Measurements from ENCODE around the gene KIRREL3. TPM values are rescaled to one million over a fixed set of nuclear protein-coding genes. Genes with fewer than 3 reads are reported as not detected.

KIRREL3 gene
- total RNA-seq, 1 donor from 2014 or later, result 2.1 TPM

DNA sequence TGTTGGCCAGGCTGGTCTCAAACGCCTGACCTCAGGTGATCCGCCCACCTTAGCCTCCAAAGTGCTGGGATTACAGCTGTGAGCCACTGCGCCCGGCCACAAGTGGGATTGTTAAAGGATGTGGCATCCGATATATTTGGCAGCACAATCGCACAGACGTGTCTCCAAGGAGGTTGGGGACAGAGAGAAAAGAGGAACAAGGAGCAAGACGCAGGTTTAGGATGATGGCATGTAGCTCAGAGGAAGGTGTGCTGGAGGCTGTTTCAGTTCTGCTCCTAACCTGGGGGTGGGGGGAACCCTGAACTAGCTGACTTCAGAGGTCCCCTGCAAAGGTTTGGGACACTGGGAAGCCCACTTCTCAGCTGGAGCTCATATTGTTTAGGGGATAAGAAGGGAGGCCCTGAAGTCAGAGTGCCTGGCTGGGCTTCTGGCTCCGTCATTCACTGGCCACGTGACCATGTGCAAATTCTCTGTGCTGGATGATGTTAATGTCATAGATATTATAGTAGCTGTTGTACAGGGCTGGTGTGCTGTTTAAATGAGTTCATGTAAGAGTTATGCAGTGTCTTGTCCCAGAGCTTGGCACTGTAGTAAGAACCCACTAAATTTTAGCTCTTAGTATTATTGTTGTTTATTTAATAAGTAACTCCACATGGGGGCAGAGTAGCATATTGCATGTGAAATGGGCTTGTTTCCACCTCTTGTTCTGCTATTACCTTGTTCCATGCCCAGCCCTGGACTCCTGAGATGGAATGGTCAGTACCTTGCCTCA, 515.4 kb downstream of the KIRREL3 start:
- peak; percentile 76 for DNase-seq

DNA sequence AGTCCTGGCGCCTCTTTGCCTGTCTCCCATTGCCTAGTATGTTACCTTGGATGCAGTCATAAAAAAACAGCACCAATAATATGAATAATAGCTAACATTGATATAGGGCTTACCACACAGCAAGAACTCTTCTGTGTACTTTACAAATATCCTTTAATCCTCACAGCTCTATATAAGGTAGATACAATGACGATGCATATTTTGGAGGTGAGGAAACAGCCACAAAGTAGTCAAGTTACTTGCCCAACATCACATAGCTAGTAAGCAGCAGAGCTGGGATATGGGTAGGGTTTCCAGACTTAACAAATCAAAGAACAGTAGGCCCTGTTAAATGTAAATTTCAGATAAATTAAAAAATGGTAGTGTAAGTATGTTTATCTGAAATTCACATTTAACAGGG, 516.3 kb downstream of the KIRREL3 start:
- no peak for DNase-seq

DNA sequence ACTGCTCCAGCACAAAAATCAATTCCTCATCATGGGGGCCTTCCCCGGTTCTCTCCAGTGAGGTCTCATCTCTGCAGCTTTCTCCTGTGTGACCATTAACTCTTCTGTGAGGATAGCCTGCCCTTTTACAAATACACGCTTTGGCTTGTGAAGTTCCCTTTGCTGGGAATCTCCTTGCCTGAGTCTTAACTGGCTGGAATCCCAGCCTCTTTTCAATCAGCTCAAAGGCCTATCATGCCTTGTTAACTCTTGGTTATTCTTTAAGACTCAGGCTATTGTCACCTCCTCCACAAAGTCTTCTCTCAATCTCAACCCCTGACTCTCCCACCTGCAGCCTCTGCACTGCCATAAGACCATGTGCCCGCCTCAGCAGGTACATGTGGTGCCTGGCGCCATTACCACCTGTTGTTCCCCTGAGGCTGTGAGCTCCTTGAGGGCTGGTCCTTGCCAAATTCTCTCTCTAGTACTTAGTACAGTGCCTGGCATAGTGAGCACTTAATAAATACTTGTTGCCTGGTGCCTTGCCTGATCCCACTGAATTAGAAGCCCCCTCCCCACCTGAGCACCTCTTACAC, 516.9 kb downstream of the KIRREL3 start:
- no peak for DNase-seq

DNA sequence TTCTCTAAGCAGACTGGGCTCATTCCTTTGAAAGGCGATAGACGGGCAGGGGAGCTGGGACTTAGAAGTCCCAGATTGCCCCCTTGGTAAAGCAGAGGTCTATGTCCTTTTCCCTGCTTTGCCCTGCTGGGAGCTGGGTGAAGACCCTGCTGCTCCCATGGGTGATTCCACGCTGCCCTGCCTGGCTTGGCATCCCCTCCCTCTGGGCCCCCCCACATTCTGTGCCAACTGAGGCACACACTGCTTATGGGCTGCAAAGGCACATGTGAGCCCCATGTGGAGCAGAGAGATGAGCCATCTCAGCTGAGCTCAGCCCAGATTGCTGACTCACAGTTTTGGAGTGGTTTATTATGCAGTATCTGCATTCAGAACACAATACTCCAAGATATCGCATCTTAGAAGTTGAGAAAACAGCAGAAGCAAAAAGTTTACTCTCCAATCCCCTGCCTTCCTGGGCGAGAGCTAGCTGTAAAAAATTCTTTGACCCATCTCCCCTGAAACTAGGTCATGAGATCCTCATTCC, 517.9 kb downstream of the KIRREL3 start:
- DNase-seq, result no peak

DNA sequence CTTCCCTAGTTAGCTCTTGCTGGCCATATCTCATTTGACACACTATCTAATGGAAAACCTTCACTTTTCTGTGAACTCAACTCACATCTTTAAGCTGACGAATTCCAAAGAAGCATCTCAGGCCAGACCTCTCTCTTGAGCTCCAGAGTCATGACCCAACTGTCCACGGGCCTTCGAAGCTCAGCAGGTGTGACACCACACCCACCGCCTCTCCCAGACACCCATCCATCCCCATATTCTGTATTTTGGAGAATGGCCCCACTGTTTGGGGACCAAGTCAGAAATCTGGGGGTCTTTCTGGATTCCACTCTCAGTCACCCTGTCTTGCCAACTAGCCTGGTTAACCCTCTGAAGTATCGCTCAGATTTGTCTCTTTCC, 519.3 kb downstream of the KIRREL3 start:
- DNase-seq, result no peak

DNA sequence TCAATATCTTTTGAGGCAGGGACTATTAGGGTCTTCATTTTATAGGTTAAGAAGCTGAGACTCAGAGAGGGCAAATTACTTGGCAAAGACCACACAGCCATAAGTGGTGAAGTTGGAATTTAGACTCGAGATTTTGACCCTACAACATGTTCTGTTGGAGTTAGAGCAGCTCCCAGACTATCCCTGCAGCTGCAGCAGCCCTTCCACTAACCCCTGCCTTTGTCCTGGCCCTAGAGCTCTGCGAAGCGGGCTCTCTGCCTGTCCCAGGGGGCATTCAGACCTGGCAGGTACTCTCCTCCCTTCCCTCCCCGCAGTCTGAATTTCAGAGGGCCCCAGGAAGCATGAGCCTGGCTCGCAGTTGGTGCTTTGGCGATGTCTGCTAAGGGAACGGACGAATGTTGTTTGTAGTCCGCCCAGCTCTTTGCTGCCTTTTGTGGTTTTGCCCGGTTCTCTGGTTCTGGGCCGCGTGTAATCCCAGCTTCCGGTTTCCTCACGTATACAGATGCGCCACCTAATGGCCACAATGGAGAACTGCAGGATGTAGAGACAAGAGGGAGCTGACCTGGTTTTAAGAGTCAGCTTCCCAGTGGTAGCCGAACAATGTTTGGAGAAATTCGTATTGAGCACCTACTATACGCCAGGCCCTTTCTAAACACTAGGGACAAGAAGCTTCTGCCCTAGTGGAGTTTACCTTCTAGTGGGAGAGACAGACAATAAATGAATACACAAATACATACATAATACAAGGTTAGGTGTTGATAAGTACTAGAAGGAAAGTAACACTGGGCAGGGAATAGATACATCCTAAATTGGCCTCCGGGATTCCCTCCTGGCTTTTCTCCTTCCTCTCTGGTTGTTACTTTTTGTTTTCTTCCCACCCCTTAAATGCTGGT, 519.9 kb downstream of the KIRREL3 start:
- DNase-seq, result peak; percentile 88

DNA sequence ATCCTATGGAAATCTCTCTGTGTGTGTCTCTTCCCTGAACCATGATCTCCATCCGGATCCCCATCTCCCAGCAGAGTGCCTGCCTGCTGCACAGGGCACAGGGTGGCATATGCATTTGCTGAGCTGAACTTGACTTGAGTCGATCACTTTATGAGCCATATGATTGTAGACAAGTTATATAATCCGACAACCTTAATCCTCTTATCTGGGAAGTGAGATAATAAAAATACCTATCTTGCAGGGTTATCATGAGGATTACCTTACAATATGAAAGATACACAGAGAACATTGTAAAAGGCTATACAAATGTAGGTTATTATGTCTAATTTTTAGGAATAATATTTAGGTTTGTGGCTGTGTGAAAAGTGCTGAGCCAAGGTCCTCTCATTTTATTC, 520.6 kb downstream of the KIRREL3 start:
- no peak for DNase-seq

DNA sequence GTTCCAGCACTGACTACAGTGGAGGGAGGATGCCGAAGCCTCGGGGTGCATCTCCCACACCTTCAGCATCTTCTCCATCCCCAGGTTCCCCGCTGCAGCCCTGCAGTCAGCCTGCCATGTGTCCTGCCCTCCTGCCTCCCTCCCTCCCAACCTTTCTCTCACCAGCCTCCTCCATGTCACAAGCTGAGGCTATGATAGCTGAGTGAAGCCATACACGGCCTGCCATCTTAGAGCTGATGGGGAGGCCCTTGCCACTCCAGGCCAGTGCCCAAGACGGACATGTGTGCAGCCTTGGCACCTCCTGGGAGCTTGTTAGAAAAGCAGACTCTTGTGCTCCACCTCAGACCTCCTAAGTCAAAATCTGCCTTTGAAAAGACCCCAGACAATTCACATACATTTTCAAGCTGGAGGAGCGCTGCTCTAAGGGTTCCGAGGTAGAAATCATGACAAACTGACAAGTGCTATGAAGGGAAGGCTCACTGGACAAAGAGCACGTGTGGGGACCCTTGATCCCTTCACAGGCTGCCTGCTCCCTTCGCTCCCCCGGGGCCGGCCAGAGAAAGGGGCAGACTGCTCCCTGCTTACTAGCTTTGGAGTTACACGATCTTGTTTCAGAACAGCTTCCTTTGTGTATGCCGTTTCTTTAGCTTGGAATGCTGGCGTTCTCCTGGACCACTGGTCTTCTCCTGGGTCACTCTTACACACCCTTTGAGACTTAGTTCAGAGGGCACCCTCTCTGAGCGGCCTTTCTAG, 521.2 kb downstream of the KIRREL3 start:
- no peak for DNase-seq

DNA sequence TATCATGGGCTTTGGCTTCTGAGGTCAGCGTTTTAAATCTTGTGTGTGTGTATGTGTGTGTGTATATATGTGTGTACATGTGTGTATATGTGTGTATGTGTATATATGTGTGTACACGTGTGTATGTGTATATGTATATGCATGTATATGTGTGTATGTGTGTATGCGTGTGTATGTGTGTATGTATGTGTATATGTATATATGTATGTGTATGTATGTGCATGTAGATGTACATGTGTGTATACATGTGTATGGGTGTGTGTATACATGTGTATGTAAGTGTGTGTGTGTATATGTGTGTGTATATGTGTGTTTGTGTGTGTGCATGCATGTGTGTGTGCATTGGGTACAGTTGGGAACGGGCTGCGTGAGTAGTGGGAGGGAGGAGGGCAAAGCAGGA, 522.1 kb downstream of the KIRREL3 start:
- DNase-seq, result no peak

DNA sequence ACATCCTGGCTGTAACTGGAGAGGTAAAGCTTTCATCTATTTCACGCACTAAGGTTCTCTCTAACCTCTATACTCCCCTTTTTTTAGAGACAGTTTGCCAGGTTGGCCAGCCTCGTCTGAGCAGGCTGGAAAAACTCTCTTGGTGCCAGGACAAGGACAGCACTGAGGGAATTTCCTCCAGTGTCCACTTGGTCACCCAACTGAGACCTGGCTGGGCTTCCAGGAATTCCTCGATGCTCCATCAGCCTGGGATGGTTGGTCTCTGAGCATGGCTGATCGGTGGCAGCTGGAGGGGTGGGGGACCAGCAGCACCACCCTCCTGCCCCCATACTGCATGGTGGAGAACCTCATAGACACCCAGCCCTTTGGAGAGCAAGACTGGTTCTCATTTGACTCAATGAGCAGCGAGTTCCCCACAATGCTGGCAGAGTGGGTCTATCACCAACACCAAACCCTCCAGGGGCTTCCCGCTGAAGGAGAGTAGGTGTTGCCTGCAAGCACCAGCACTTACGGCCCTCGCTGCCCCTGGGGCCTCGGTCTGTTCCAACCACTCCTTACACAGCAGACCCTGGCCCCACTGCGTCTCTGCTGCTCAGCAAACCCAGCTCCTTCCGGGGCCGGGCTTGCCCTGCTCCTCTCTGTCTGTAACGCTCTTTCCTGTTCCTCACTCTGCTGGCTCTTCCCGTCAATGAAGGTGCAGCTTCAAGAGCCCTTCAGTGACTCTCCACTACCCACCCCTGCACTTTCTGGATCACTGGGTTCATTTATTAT, 522.9 kb downstream of the KIRREL3 start:
- no peak for DNase-seq

DNA sequence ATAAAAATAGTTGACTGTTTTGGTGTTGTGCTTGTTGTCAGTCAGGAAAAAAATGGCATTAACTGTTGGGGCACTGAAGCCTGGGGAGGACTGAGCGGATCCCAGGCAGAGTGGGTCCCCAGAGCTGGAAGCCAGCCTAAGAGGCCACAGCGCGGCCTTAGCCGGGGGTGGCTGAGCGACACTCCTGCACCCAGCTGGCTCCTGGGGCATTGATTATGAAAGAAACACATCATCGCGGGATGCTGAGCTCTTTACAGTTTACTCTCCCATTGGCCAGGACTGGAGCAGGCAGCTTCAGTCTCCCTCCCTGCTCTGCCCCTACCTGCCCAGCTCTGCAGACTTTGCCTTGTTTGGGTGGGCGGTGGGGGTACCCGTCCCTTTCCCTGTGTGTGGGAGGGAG, 523.6 kb downstream of the KIRREL3 start:
- no peak for DNase-seq

DNA sequence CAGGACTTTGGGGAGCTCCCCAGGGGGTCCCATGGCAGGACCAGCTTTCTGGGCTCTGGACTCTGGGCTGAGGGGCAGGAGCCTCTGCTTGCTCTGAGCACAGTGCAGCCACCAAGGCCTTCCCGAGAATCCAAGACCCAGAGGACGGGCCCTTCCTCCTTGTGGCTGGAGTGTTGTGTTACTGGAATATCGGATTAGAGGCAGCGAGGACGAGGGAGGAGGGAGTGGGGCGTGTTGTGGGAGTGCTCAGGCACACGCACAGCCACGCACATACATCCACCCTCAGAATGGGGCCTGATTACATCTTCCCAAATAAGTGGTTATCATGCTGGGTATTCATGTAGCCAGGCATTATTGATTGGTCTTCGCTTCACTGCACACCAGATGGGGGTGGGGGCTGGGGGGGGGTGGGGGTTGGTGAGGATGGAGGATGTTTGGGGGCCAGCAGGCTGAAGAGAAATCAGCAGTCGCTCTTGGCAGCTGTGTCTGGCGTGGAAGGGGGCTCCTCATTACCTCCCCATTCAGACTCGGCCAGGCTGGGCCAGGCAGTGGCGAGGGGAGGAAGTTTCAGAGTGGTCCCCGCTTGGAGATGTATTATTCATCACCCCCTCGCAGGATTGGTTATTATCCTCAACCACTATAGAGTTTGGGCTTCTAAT, 524.2 kb downstream of the KIRREL3 start:
- no peak for DNase-seq

DNA sequence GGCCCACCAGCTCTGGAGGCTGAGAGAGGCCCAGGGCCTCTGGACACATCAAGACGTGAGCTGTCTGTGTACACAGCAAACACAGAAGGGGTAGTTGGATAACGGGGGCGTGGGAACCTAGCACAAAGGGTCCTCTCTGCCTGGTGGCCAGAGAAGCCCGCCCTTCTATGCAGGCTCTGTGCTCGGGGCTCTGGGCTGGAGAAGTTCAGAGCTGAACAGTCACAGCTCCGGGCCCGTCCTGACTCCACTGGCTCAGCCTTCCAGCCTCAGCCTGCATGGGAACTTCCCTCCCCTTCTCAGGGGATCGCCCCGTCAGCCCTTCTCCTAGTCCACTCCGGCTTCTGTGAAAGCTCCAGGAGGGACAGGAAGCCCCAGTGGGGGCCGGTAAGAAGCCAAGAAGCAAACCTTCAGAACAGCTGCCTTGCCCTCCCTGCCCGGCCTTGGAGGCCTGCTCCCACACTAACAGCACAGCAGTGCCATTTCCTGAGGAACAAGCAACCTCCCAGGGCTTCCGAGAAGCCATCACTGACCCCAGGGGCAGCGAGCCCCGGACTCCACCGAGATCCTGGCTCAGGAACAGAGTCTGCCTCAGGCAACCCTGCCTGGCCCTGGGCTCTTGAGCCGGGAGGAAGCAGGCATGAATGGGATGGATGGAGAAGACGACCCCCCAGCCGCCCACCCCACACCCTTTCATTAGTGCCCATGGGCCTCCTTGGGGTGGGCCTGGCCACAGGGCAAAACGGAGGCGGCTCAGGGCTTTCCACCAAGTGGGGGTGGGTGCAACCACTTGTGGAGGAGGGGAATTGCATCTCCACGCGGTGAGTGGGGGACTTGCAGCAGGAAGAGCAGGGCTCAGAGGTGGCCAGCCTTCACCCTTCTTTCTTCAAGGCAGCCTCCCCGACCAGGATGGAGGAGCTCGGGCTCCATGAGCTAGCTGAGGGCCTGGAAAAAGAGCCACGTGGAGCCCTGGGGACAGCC, 525.3 kb downstream of the KIRREL3 start:
- no peak for DNase-seq

DNA sequence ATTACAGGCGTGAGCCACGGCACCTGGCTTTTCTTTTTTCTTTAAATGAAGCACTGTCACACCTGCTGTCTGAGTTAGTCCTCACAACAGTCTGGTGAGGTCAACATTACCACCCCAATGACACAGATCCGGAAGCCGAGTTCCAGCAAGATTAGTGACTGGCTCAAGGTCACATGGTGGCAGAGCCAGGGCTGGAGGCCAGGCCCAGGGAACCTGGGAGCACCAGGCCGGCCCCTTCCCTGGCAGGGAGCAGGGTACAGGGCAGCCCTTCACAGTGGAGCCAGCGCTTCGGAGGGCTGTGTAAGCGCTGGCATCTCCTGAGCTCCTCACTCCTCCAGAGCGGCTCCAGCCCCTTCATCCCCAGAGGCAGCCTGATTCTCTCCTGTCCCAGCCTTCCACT, 526.4 kb downstream of the KIRREL3 start:
- no peak for DNase-seq

DNA sequence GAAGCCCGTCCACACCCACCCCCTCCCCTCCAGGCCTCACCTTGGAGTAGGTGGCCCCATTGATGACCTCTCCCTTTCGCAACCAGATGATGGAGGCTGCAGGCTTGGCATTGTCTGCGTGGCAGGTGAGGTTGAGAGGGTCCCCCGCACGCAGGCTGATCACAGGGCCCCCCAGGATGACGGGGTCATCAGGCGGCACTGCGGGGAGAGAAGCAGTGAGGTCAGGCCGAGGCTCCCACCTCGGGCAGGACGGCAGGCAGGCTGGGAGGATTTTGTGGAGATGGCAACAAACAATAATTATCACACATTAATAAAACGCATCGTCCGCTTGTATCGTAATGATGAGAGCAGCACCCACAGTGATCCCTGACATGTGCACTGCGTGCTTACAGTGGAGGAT, 527.3 kb downstream of the KIRREL3 start:
- DNase-seq, result no peak

DNA sequence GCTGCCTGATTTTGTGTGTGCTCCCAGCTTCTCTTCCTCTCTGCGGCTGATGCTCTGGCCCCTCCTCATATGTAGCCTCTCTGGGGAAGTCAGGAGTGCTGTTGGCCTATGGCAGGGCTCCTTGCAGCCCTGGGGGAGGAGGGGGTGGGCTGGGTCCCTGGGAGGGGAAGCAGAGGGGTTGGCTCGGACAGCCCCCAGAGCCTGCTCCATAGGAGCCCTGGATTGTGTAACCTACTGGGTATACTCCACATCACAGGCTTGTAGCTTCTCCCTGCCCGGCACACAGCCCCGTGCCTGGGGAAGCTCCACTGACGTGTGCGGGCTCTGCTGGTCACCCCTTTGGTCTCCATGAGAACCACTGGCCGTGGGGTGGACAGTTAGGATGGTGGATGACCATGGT, 531.3 kb downstream of the KIRREL3 start:
- no peak for DNase-seq

DNA sequence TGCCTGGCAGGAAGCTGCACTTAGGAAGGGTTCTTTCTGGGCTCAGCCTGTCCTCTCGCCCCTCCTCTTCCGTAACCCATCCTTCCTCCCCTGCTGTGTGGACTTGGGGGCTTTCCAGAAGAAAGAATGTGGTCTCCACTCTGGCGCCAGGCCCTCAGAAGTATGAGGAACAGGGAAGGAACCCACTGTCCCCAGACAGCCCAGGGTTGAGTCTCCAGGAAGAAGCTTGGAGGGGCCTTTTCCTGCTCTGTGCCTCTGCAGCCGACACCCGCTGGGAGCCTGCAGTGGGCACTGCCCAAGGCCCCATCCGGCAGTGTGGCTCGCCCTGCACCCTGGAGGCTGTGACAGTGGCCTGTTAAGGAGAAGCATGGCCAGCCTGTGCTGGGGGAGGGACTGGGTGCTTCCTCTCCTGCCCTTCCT, 532.5 kb downstream of the KIRREL3 start:
- peak; percentile 32 for DNase-seq

DNA sequence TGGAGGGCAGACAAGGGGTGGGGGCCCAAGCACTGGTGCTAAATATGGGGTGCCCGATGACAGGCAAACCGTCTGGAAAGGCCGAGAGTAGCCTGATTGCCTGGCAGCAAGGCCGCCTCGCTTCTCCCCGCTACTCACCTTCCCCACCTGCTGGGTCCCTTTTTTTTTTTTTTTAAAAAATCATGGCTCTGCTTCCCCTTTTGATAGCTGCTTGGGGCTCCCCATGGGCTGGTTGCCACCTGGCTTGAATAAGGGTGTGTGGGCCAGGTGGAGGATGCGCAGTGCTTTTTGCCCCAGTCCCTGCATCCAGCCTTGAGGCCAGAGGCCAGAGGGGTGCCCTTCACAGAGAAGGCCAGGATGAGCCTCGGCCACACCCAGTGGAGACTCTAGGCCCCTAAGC, 533.1 kb downstream of the KIRREL3 start:
- no peak for DNase-seq

DNA sequence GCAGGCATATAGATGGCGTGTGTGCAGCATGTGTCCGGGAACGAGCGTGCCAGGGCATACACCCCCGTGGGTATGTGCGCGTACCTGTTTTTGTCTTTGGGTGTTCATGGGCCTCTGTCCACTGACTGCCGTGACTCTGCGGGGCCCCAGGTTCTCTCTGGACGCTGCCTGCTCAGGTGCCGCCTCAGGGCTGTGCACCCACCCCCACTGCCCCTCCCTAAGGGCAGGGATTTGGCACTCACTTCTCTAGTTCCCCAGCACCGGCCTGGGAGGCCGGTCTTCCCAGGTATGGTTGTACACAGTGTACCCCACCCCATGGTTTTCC, 533.6 kb downstream of the KIRREL3 start:
- DNase-seq, result no peak
